Progenitor cell of endocrine pancreas (in vitro differentiated cells): Measurements from ENCODE around the gene CMIP. TPM values are rescaled to one million over a fixed set of nuclear protein-coding genes. Genes with fewer than 3 reads are reported as not detected.

Experiments used
- DNase-seq: peaks from one replicate; pipeline ENCODE4 v3.0.0; 2021; ENCODE audit warnings: low spot score; ENCODE audit not compliant: unreplicated experiment
- H3K27ac Mint-ChIP-seq: 2 replicates; pipeline ENCODE4 v1.8.0; 2021; ENCODE audit warnings: mild to moderate bottlenecking, moderate library complexity, mixed read lengths
- H3K27me3 Mint-ChIP-seq: 2 replicates; pipeline ENCODE4 v1.8.0; 2021; ENCODE audit warnings: mixed read lengths
- H3K36me3 Mint-ChIP-seq: 2 replicates; pipeline ENCODE4 v1.8.0; 2022; ENCODE audit warnings: mixed read lengths; ENCODE audit not compliant: insufficient read depth
- H3K4me1 Mint-ChIP-seq: 2 replicates; pipeline ENCODE4 v1.8.0; 2021; ENCODE audit warnings: low read depth, mixed read lengths
- H3K4me3 Mint-ChIP-seq: 2 replicates; pipeline ENCODE4 v1.8.0; 2021; ENCODE audit warnings: low read depth, mild to moderate bottlenecking, moderate library complexity, mixed read lengths
- H3K9me3 Mint-ChIP-seq: 2 replicates; pipeline ENCODE4 v1.8.0; 2021; ENCODE audit warnings: low read depth, mixed read lengths
- total RNA-seq: library from RNA; stranded (reverse); gene quantifications from 2 replicates; pipeline ENCODE4 v1.2.1, GENCODE V29; 2021
- TF ChIP-seq, protein P1 (sequence below): fragments of 200-600 bp; sonication (generic); IDR thresholded peaks from one replicate; pipeline ENCODE4 v1.5.0; 2021; ENCODE audit warnings: antibody characterized with exemption, mild to moderate bottlenecking; ENCODE audit not compliant: unreplicated experiment

CMIP gene
- total RNA-seq, 1 donor from 2014 or later: 62.7 TPM

DNA sequence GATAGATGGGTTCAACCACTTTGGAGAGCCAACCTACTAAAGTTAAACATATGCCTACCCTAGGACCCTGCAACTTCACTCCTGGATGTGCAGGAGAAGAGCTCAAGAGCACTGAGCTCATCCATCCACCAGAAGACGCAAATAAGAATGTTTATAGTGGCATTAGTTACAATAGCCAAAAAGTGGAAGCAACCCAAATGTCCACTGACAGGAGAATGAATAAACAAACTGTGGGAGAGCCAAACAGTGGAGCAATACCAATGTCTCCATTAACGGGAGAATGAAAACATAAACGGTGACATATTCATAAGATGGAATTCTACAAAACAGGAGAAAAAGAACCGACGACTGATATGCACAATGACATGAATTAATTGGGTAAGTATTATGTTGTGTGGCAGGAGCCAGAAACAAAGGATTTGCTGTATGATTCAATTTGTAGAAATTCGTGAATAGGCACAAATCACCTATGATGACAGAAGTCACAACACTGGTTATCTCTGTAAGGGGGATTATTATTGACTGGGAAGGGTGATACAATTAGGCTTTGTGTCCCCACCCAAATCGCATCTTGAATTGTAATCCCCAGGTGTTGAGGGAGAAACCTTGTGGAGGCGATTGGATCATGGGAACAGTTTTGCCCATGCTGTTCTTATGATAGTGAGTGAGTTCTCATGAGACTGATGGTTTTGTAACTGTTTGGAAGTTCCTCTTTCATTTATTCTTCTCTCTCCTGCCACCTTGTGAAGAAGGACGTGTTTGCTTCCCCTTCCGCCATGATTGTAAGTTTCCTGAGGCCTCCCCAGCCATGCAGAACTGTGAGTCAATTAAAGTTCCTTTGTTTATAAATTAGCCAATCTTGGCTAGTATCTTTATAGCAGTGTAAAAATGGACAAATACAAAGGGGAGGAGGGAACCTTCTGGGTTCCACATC lies 276.6 kb downstream of the CMIP start:
- no peak overlapping the region for H3K27ac Mint-ChIP-seq
- no peak overlapping the region for H3K4me3 Mint-ChIP-seq
- TF ChIP-seq, protein P1, sequence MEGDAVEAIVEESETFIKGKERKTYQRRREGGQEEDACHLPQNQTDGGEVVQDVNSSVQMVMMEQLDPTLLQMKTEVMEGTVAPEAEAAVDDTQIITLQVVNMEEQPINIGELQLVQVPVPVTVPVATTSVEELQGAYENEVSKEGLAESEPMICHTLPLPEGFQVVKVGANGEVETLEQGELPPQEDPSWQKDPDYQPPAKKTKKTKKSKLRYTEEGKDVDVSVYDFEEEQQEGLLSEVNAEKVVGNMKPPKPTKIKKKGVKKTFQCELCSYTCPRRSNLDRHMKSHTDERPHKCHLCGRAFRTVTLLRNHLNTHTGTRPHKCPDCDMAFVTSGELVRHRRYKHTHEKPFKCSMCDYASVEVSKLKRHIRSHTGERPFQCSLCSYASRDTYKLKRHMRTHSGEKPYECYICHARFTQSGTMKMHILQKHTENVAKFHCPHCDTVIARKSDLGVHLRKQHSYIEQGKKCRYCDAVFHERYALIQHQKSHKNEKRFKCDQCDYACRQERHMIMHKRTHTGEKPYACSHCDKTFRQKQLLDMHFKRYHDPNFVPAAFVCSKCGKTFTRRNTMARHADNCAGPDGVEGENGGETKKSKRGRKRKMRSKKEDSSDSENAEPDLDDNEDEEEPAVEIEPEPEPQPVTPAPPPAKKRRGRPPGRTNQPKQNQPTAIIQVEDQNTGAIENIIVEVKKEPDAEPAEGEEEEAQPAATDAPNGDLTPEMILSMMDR: no peak
- H3K36me3 Mint-ChIP-seq: no peaks in the 10 kb centered on the region
- no peak for DNase-seq
- peaks cover 10% of the 10 kb centered on the region for H3K27me3 Mint-ChIP-seq
- no peaks in the 10 kb centered on the region for H3K9me3 Mint-ChIP-seq
- peaks cover 7% of the 10 kb centered on the region for H3K4me1 Mint-ChIP-seq

DNA sequence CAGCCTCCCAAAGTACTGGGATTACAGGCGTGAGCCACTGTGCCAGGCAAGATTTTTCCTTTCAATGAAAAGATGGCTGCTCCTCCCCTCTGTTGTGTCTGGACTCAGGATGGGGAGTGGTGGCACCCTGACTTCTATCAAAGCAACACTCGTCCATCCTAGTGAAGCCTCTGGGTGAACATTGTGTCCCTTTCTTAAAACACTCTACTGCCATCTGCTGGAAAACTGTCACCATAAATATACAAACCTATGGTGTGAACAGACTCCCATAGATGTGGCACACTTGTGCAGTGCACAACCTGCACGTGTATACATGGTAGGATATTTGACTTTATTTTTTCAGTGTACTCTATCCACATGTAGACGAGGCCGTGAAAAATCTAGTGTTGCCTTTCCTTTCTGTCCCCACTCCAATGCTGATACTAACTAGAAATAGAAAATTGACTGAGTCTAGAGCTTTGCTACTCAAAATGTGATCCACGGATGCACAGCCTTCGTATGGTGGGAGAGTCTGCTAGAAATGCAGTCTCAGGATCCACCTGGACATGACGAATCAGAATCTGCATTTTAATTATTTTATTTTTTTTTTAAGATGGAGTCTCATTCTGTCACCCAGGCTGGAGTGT lies 278.6 kb downstream of the CMIP start:
- H3K4me1 Mint-ChIP-seq: no peaks in the 10 kb centered on the region
- no peaks in the 10 kb centered on the region for H3K36me3 Mint-ChIP-seq
- no peak overlapping the region for H3K27ac Mint-ChIP-seq
- H3K4me3 Mint-ChIP-seq: no peak overlapping the region
- DNase-seq: no peak
- peaks cover 10% of the 10 kb centered on the region for H3K27me3 Mint-ChIP-seq
- TF ChIP-seq, protein P1: peak; percentile 72
- H3K9me3 Mint-ChIP-seq: no peaks in the 10 kb centered on the region

- TF ChIP-seq, protein P1: no peak
- peak overlapping the region; percentile 29 for H3K27ac Mint-ChIP-seq
- DNase-seq: no peak
- H3K36me3 Mint-ChIP-seq: no peaks in the 10 kb centered on the region
- H3K9me3 Mint-ChIP-seq: peaks cover 3% of the 10 kb centered on the region
- no peak overlapping the region for H3K4me3 Mint-ChIP-seq
- H3K4me1 Mint-ChIP-seq: peaks cover 6% of the 10 kb centered on the region
- peaks cover 18% of the 10 kb centered on the region for H3K27me3 Mint-ChIP-seq
These were observed 283.8 kb downstream of the CMIP start for GRCh38 chr16:81728435-81728834.

DNA sequence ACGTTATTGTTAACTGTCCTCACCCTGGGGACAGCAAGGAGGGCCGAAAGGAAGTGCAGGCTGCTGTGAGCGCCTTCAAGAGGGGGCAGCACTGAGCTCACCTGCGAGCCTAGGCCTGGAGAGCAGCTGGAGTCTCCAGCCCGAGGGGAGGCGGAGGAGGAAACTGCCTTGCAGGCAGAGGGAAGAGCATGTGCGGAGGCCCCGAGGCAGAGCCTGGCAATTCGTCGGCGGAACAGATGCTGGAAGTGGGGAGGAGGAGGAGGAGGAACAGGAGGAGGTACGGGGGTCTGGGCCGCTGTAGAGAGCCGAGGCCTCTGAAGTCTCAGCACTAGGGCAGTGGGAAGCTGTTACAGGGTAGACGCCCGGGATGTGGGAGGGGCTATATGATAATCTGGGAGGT lies 284.8 kb downstream of the CMIP start:
- peaks cover 3% of the 10 kb centered on the region for H3K9me3 Mint-ChIP-seq
- H3K4me1 Mint-ChIP-seq: peaks cover 6% of the 10 kb centered on the region
- TF ChIP-seq, protein P1: no peak
- H3K4me3 Mint-ChIP-seq: peak overlapping the region; percentile 19
- H3K27ac Mint-ChIP-seq: peak overlapping the region; percentile 57
- H3K36me3 Mint-ChIP-seq: no peaks in the 10 kb centered on the region
- DNase-seq: no peak
- peaks cover 19% of the 10 kb centered on the region for H3K27me3 Mint-ChIP-seq
